Kidney glomerular epithelial cell (primary cell): ENCODE data around the gene SH3RF3.

Experiments used
- DNase-seq: peaks from one replicate; lab custom pipeline; 2025; lab: John Stamatoyannopoulos, UW

The SH3RF3 gene

GRCh38 chr2:109288544-109289368 lies 159.8 kb downstream of the SH3RF3 start:
- DNase-seq, result no peak

GRCh38 chr2:109289504-109290222 lies 160.7 kb downstream of the SH3RF3 start:
- DNase-seq, result no peak

GRCh38 chr2:109290887-109291643 lies 162.1 kb downstream of the SH3RF3 start:
- no peak for DNase-seq

- DNase-seq, result no peak
Measured at GRCh38 chr2:109292386-109292785, 163.4 kb downstream of the SH3RF3 start.

GRCh38 chr2:109293663-109294062 lies 164.7 kb downstream of the SH3RF3 start:
- no peak for DNase-seq

GRCh38 chr2:109294523-109294922 lies 165.5 kb downstream of the SH3RF3 start:
- DNase-seq, result no peak

- no peak for DNase-seq
Measured at GRCh38 chr2:109295070-109295780, 166.2 kb downstream of the SH3RF3 start.

- DNase-seq, result no peak
Measured at GRCh38 chr2:109295781-109296117, 166.7 kb downstream of the SH3RF3 start.

- DNase-seq, result no peak
Measured at GRCh38 chr2:109297566-109298490, 168.8 kb downstream of the SH3RF3 start.

GRCh38 chr2:109298851-109299250 lies 169.8 kb downstream of the SH3RF3 start:
- no peak for DNase-seq

- DNase-seq, result no peak
Measured at GRCh38 chr2:109299536-109299935, 170.5 kb downstream of the SH3RF3 start.

- no peak for DNase-seq
Measured at GRCh38 chr2:109300582-109300981, 171.6 kb downstream of the SH3RF3 start.

- DNase-seq, result no peak
Measured at GRCh38 chr2:109301746-109302145, 172.7 kb downstream of the SH3RF3 start.

GRCh38 chr2:109302319-109302718 lies 173.3 kb downstream of the SH3RF3 start:
- no peak for DNase-seq

GRCh38 chr2:109304242-109304641 lies 175.2 kb downstream of the SH3RF3 start:
- no peak for DNase-seq

- DNase-seq, result no peak
Measured at GRCh38 chr2:109304731-109305470, 175.9 kb downstream of the SH3RF3 start.

- DNase-seq, result no peak
Measured at GRCh38 chr2:109305490-109306167, 176.6 kb downstream of the SH3RF3 start.

- no peak for DNase-seq
Measured at GRCh38 chr2:109306190-109306589, 177.2 kb downstream of the SH3RF3 start.

GRCh38 chr2:109311771-109312170 lies 182.8 kb downstream of the SH3RF3 start:
- DNase-seq, result no peak

- no peak for DNase-seq
Measured at GRCh38 chr2:109312902-109313301, 183.9 kb downstream of the SH3RF3 start.
